Fibroblast of mammary gland (primary cell): ENCODE measurements around the gene SLC10A3.

Source experiments
- DNase-seq: peaks from one replicate; pipeline ENCODE4 v3.0.0-alpha.2; 2010; ENCODE audit warnings: low read depth
- H3K4me3 ChIP-seq: 2 replicates; pipeline ENCODE4 v1.5.1; 2011; ENCODE audit warnings: low read depth, mild to moderate bottlenecking, low read length, moderate library complexity; ENCODE audit not compliant: control insufficient read depth
- CTCF ChIP-seq: conservative IDR thresholded peaks from 2 replicates; pipeline ENCODE4 v1.5.1; 2011; ENCODE audit warnings: low read depth, low read length, inconsistent platforms; ENCODE audit not compliant: control insufficient read depth, insufficient read depth

The SLC10A3 gene

GRCh38 chrX:154483325-154483724 is 7.1 kb downstream of the SLC10A3 start:
- no peak for TF ChIP-seq CTCF
- DNase-seq: no peak

GRCh38 chrX:154482786-154483185 is 7.6 kb downstream of the SLC10A3 start:
- no peak overlapping the region for H3K4me3 ChIP-seq
- DNase-seq: no peak
- TF ChIP-seq CTCF: no peak

More at GRCh38 chrX:154483325-154483724, 7.1 kb downstream of the SLC10A3 start:
- H3K4me3 ChIP-seq: no peak overlapping the region

- no peak overlapping the region for H3K4me3 ChIP-seq
- DNase-seq: no peak
- no peak for TF ChIP-seq CTCF
Measured at GRCh38 chrX:154481911-154482601, 8.4 kb downstream of the SLC10A3 start.

GRCh38 chrX:154481195-154481594 is 9.2 kb downstream of the SLC10A3 start:
- H3K4me3 ChIP-seq: no peak overlapping the region
- DNase-seq: no peak
- no peak for TF ChIP-seq CTCF

GRCh38 chrX:154478728-154479622 is 11.5 kb downstream of the SLC10A3 start, which contains the start of gene LAGE3:
LAGE3 (minus strand) TSS chrX:154479281; CDS start chrX:154478915, 366 bp downstream.
- peak within 1 kb of the TSS; percentile 49 for H3K4me3 ChIP-seq
- TF ChIP-seq CTCF: no peak
- DNase-seq: peak; percentile 81

GRCh38 chrX:154477891-154478477 is 12.4 kb downstream of the SLC10A3 start:
- TF ChIP-seq CTCF: no peak
- no peak for DNase-seq

More at GRCh38 chrX:154477891-154478477, 12.4 kb downstream of the SLC10A3 start:
- H3K4me3 ChIP-seq: peak overlapping the region; percentile 49
